Measurements from ENCODE around the gene STIL.
A peak's percentile ranks its signal among the peaks of the same experiment; 100 is the strongest.
"Not testable (repeated sequence)": the region's sequence is repeated elsewhere in the genome, so short reads cannot be mapped to it uniquely, and the experiment has no call there.

STIL gene

DNA sequence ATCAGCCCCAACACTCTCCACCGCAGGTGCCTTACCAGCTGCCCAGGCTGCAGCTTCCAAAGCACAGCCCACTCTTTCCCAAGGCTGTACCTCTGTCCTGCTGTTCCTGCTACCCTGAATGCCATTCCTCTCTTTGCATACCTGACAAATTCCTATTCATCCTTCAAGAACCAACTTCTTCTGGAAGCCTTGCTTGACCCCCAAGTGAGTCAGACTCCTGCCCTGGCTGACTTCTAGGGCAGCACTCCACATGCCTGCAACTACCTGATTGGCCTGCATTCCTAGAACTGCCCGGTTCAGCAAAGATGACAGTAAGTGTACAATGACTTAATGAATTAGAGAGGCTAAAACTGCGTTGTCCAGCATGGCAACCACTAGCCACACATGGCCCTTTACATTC is 103.3 kb downstream of the STIL start:
- DNase-seq (ENCODE audit: low read depth) = peak; percentile 22
- H3K4me3 ChIP-seq (ENCODE audit: low read length) = no peak overlapping the region
- no peak for TF ChIP-seq CTCF (IDR thresholded peaks at IDR 0.05; ENCODE audit: insufficient read depth, low read depth, low read length, missing control alignments)

DNA sequence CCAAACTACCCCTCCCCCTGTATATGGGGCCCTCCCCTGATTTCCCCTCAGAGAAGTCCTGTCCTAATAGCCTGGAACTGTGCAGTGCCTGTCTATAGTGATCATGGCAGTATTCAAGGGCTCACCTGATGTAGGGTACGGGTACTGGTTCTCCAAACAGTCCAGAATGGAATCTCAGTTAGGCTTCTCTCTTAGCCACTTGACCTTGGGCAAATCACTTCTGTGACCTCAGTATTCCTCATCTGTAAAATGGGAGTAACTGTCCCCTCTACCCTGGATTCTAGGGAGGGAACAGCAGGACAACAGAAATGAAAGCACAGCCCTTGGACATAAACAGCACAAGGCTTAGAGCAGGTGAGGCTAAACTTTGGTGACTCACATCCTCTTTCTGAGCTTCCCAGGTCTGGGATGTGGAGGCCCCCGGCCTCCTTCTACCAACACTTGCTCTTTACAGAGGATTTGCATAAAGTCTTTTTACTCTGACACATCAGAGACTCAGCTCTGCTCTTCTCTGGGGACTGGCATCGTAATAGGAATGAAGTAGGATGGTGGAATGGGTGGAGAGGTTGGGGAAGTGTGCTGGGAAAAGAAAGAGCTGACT is 104.1 kb downstream of the STIL start:
- no peak overlapping the region for H3K4me3 ChIP-seq (ENCODE audit: low read length)
- peak; percentile 59 for DNase-seq (ENCODE audit: low read depth)
- TF ChIP-seq CTCF (IDR thresholded peaks at IDR 0.05; ENCODE audit: insufficient read depth, low read depth, low read length, missing control alignments) = no peak

DNA sequence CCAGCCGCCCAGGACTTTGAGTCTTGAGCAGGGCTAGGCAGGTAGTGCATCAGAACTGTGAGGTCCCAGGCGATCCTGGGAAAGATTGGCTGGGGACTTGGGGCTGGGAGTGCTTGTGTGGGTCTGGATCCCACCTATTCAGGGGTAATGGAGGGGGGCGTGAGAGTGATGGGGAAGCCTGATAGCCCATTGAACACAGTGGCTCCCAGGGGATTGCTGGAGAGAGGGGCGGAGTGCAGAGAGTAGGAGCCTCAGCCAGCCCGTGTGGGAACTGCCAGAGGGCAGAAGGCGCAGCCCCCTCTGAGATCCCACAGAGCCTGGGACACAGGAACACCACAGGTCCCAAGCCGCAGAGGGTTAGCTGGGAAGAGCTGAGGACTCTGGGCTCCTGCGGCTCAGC is 104.9 kb downstream of the STIL start:
- H3K4me3 ChIP-seq (ENCODE audit: low read length) = no peak overlapping the region
- TF ChIP-seq CTCF (IDR thresholded peaks at IDR 0.05; ENCODE audit: insufficient read depth, low read depth, low read length, missing control alignments) = no peak
- no peak for DNase-seq (ENCODE audit: low read depth)

- no peak for TF ChIP-seq CTCF (IDR thresholded peaks at IDR 0.05; ENCODE audit: insufficient read depth, low read depth, low read length, missing control alignments)
- DNase-seq (ENCODE audit: low read depth) = no peak
- H3K4me3 ChIP-seq (ENCODE audit: low read length) = no peak overlapping the region
Measured at GRCh38 chr1:47208374-47208850, 105.5 kb downstream of the STIL start.

GRCh38 chr1:47207803-47208373 is 106.1 kb downstream of the STIL start:
- no peak overlapping the region for H3K4me3 ChIP-seq (ENCODE audit: low read length)
- DNase-seq (ENCODE audit: low read depth) = peak; percentile 39
- TF ChIP-seq CTCF (IDR thresholded peaks at IDR 0.05; ENCODE audit: insufficient read depth, low read depth, low read length, missing control alignments) = no peak

- DNase-seq (ENCODE audit: low read depth) = no peak
- no peak for TF ChIP-seq CTCF (IDR thresholded peaks at IDR 0.05; ENCODE audit: insufficient read depth, low read depth, low read length, missing control alignments)
- no peak overlapping the region for H3K4me3 ChIP-seq (ENCODE audit: low read length)
Measured at GRCh38 chr1:47205918-47206317, 108.0 kb downstream of the STIL start.

- H3K4me3 ChIP-seq (ENCODE audit: low read length); DNase-seq (ENCODE audit: low read depth): not testable (repeated sequence)
Measured at GRCh38 chr1:47203504-47203903, 110.4 kb downstream of the STIL start.

Data from epithelial cell of esophagus (primary cell).